NB4 (cell line): Measurements from ENCODE around the gene DOCK9.

Source experiments
- CTCF ChIP-seq: IDR thresholded peaks from one replicate; pipeline ENCODE4 v1.5.1; 2012; ENCODE audit warnings: low read depth, low read length
- MAX ChIP-seq: IDR thresholded peaks from 2 replicates; pipeline ENCODE4 v1.6.1; 2011; ENCODE audit warnings: low read depth, low read length
- POLR2A ChIP-seq: IDR thresholded peaks from 2 replicates; pipeline ENCODE4 v1.6.1; 2011; ENCODE audit warnings: mild to moderate bottlenecking; ENCODE audit not compliant: insufficient read length; ENCODE audit errors: extremely low read depth

DNA sequence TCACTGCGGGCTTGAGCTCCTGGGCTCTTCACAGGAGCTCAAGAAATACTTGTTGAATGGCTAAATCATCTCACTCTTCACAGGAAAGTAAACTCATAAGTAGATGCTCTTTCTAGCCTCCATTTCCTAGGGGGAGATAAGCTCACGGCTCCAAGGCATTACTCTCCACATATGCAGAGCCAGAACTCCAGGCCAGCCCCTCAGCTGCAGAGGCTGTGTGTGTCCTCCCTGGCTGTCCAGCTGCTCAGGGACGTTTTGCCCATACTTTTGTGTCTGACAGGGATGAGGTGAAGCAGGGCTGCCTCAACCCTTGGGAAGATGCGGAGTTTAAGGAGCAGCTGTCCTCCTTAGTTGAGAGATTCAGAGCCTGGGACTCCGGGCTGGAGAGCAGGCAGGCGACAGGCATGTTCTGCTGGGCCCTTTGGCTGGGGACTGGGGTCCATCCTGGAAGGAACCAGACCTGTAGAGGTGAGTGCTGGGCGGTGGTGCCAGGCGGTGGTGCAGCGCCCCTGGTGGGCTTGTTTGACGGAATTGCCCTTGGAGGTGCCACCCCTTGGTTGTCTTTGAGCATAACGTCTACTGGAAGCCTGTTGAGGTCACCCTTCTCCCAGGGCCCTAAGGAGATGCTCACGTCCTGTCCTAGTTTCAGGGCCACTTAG lies 204.9 kb downstream of the DOCK9 start:
- peak; percentile 6 for TF ChIP-seq CTCF
- TF ChIP-seq POLR2A, result no peak
- no peak for TF ChIP-seq MAX
